ENCODE data around the gene BTBD2. TPM values are rescaled to one million over a fixed set of nuclear protein-coding genes. Genes with fewer than 3 reads are reported as not detected.

Gene BTBD2
- total and polyA plus RNA-seq, 12 donors = 11.8 to 122 (median 78.1) TPM

- Histone ChIP-seq H3K27me3 (no peaks in the 10 kb centered on the region), H3K4me3 (no peak overlapping the region), H3K4me1 (replicated peaks in 1 of 2) (no peaks in the 10 kb centered on the region), H3K27ac (no peak overlapping the region), H3K36me3 (replicated peaks in 1 of 2) (peaks cover 0 to 53% of the 10 kb centered on the region in 2 donors), H3K9me3 (replicated peaks in 1 of 3) (no peaks in the 10 kb centered on the region)
- intact Hi-C loops (cut with DNase I) = no loop called here
- WGBS, 4 donors = 84 to 97% (median 90%) methylated on average over 8 to 44 of the region's 44 CpGs
- peak in 2 of 7 donors; percentile 28 to 43 for DNase-seq
- TF ChIP-seq POLR2A (IDR thresholded peaks at IDR 0.05) (no peak), CTCF (IDR thresholded peaks at IDR 0.05) (no peak)
Measured at GRCh38 chr19:1992759-1993260, 22.7 kb downstream of the BTBD2 start.

- Histone ChIP-seq H3K36me3 (replicated peaks in 1 of 2) (peaks cover 0 to 57% of the 10 kb centered on the region in 2 donors), H3K9me3 (replicated peaks in 1 of 3) (no peaks in the 10 kb centered on the region), H3K4me3 (no peak overlapping the region), H3K27me3 (no peaks in the 10 kb centered on the region), H3K27ac (no peak overlapping the region), H3K4me1 (replicated peaks in 1 of 2) (no peaks in the 10 kb centered on the region)
- 85 to 89% (median 88%) methylated on average over 18 to 30 of the region's 30 CpGs for WGBS, 4 donors
- intact Hi-C loops (cut with DNase I) = no loop called here
- TF ChIP-seq CTCF (IDR thresholded peaks at IDR 0.05) = no peak
- DNase-seq = no peak
Measured at GRCh38 chr19:1991018-1991913, 24.2 kb downstream of the BTBD2 start.

- peaks cover 0 to 60% of the 10 kb centered on the region in 2 donors for H3K36me3 ChIP-seq (replicated peaks in 1 of 2)
- no peak for DNase-seq
- WGBS, 4 donors = 95 to 97% (median 96%) methylated on average over 8 to 34 of the region's 34 CpGs
Measured at GRCh38 chr19:1990230-1991017, 25.1 kb downstream of the BTBD2 start.

More at GRCh38 chr19:1990230-1991017, 25.1 kb downstream of the BTBD2 start:
- Histone ChIP-seq H3K9me3 (replicated peaks in 1 of 3) (no peaks in the 10 kb centered on the region), H3K27ac (no peak overlapping the region), H3K27me3 (no peaks in the 10 kb centered on the region), H3K4me3 (no peak overlapping the region), H3K4me1 (replicated peaks in 1 of 2) (no peaks in the 10 kb centered on the region)
- no peak for TF ChIP-seq POLR2A (IDR thresholded peaks at IDR 0.05)
- no peak for TF ChIP-seq CTCF (IDR thresholded peaks at IDR 0.05)
- intact Hi-C loops (cut with DNase I) = no loop called here

Data from adrenal gland (tissue), 12 donors.